DND-41 (cell line): ENCODE measurements around the gene DYNLT3.

Source experiments
- CTCF ChIP-seq: IDR thresholded peaks from 2 replicates; pipeline ENCODE4 v1.5.1; 2012; ENCODE audit warnings: borderline replicate concordance, low read length, moderate library complexity, mild to moderate bottlenecking; ENCODE audit not compliant: poor library complexity, severe bottlenecking; ENCODE audit errors: extremely low read depth
- EZH2 ChIP-seq: IDR thresholded peaks from 3 replicates; pipeline ENCODE4 v1.6.1; 2012; ENCODE audit warnings: borderline replicate concordance, low read depth, mild to moderate bottlenecking, moderate library complexity, low read length, inconsistent platforms; ENCODE audit not compliant: severe bottlenecking

GRCh38 chrX:37813570-37813969, 33.8 kb downstream of the DYNLT3 start:
- no peak for TF ChIP-seq EZH2
- no peak for TF ChIP-seq CTCF
